Mesodermal cell (in vitro differentiated cells): Measurements from ENCODE around the gene MBTPS2. TPM values are rescaled to one million over a fixed set of nuclear protein-coding genes. Genes with fewer than 3 reads are reported as not detected.

ENCODE experiments used
- H3K27ac ChIP-seq: 2 replicates; pipeline ENCODE4 v1.7.0; 2013; ENCODE audit warnings: mild to moderate bottlenecking, low read depth, low read length, moderate library complexity; ENCODE audit not compliant: severe bottlenecking
- H3K36me3 ChIP-seq: 2 replicates; pipeline ENCODE4 v1.7.1; 2013; ENCODE audit warnings: mild to moderate bottlenecking, low read length, moderate library complexity; ENCODE audit not compliant: control insufficient read depth, insufficient read depth
- H3K4me1 ChIP-seq: one replicate; pipeline ENCODE4 v1.7.1; 2013; ENCODE audit warnings: mild to moderate bottlenecking, low read length; ENCODE audit not compliant: insufficient read depth, control insufficient read depth, poor library complexity, severe bottlenecking
- H3K4me3 ChIP-seq: 2 replicates; pipeline ENCODE4 v1.7.0; 2013; ENCODE audit warnings: low read length, control low read depth, mild to moderate bottlenecking; ENCODE audit not compliant: insufficient read depth, poor library complexity, severe bottlenecking; ENCODE audit errors: extremely low read depth
- H3K9me3 ChIP-seq: 2 replicates; pipeline ENCODE4 v1.7.1; 2013; ENCODE audit warnings: mild to moderate bottlenecking, low read length, moderate library complexity; ENCODE audit not compliant: control insufficient read depth
- WGBS, 2 experiments: methylation state at CpG; one replicate each; pipeline ENCODE4 v1.1.5; 2013; ENCODE audit warnings: missing lambda C conversion rate in 2 of 2; ENCODE audit not compliant: insufficient coverage in 2 of 2; 5-methylcytosine and 5-hydroxymethylcytosine counted together
- polyA plus RNA-seq, 2 experiments: library from polyadenylated mRNA; stranded (reverse); fragments of 50-300 nt; gene quantifications; one replicate each; pipeline ENCODE4 v1.2.3, GENCODE V29; 2013

The MBTPS2 gene
- 16.4 TPM for polyA plus RNA-seq (2013, experiment 1 of 2)
- polyA plus RNA-seq (2013, experiment 2 of 2) = 16.7 TPM

DNA sequence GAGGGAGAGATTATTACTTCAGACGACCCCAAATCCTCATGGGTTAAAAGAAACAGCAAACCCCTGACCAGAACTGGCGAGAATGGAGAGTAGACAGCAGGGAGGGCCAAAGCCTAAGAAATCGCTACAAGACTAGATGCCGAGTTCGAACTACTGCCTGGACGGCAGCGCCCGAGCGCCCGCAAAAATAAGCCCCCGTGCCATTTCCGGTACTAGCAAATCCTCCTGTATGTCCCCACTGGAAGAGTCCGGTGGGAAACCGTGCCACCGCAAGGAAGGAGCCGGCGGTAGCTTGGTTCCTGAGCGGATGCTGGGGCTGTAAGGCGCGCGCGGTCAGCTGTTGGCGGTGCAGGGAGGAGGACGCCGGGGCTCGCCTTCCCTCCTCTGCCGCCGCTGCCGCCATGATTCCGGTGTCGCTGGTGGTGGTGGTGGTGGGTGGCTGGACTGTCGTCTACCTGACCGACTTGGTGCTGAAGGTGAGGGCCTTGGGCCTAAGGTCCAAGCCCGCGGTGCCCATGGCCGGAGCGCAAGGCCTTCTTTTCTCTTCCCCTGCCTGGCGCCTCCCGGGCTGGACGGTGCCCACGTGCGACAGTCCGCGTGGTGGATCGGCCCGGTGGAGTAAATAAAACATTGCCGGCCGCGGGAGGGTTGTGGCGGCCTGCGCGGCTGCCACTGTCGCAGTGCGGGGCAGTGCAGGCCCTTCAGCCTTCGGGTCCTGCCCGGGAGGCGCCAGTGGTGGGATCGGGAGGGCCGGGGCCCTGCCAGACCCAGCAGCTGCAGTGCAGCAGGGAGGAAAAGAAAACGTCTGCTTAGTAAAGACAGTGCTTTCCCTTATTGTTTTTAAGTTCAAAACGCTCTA is at the start of gene MBTPS2:
TSS of gene MBTPS2 (plus strand) at position 284 of the 859 bp plus-strand sequence. CDS start at position 402, 118 bp downstream.
- peaks cover 8% of the 10 kb centered on the region for H3K36me3 ChIP-seq
- H3K9me3 ChIP-seq = no peaks in the 10 kb centered on the region
- H3K27ac ChIP-seq = peak within 1 kb of the TSS; percentile 45
- peak within 1 kb of the TSS; percentile 60 for H3K4me3 ChIP-seq
- 0% methylated on average over 4 to 18 of the region's 61 CpGs for WGBS, 2 experiments
- H3K4me1 ChIP-seq = no peaks in the 10 kb centered on the region

DNA sequence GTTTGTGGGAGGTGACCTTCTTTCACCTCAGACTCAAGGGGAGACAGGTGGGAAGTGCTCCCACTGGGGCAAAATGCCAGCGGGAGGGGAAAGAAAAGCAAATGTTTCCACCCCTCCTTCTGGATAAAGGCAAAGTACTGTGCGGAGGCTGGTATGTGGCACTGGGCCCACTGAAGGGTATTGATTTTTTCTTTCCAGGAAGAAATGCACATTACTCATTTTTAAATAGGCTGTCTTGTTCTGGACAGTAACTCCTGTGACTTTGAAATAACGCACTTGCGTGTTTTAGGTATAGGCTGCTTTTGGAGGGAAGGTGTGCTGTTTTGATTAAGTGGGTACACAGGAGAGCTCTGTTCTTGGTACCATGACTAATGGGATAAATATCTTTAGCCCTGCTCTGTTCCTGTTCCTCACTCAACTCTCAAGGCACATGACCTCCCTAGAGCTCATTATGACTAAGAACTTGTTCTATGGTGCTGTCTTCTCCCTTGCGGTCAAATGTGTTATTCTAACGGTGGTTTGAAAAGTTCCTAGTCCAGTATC is 40.7 kb upstream of the MBTPS2 start:
- WGBS, 2 experiments = no CpG with 5 or more reads among the region's 6 CpGs
- H3K27ac ChIP-seq = no peak overlapping the region

DNA sequence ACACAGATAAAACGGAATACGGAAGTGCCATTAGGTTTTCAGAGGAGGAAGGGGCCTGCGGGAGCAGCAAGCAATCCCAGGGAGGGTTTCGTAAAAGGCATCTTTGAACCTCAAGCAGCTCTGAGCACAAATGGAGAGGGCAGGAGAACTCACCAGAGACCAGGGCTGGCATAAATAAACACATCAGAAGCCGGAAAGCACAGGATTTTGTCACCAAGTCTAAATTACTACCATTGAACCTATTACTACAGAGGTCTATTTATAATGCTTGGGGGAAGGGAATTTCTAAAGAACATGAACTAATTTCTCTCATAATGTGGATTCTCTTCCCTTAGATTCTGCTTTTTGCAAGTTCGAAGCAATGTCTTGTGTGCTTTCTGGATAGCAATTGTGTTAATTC is 39.6 kb upstream of the MBTPS2 start:
- Histone ChIP-seq H3K4me3 (no peak overlapping the region), H3K27ac (no peak overlapping the region), H3K4me1 (peaks cover 4% of the 10 kb centered on the region), H3K36me3 (no peaks in the 10 kb centered on the region), H3K9me3 (no peaks in the 10 kb centered on the region)
- 92% methylated on average over 4 of the region's 6 CpGs; no CpG with 5 or more reads in 1 of the 2 experiments for WGBS, 2 experiments

More for the DNA sequence above, 40.7 kb upstream of the MBTPS2 start:
- H3K36me3 ChIP-seq = no peaks in the 10 kb centered on the region
- H3K4me3 ChIP-seq = no peak overlapping the region
- peaks cover 4% of the 10 kb centered on the region for H3K4me1 ChIP-seq
- no peaks in the 10 kb centered on the region for H3K9me3 ChIP-seq

DNA sequence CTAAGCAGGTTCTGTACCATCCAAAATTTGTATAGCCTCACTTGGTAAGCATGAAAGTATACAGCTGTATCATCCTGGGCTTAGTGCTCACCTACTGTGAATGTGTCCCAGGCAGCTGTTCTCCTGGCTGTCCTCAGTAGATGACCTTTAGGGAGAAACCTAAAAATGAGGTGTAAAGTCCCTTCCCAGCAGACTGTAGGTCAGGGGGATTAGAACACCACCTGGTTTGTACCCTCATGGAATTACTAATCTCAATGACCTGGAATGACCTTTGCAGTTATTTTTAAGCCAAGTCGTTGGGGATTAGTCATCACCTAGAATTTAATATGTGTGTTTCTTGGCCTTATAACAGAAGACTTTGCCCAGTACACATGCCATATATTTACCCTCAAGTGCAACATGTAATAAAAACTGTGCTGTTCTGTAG is 39.1 kb upstream of the MBTPS2 start:
- Histone ChIP-seq H3K4me3 (no peak overlapping the region), H3K27ac (no peak overlapping the region), H3K36me3 (no peaks in the 10 kb centered on the region), H3K9me3 (no peaks in the 10 kb centered on the region), H3K4me1 (peaks cover 4% of the 10 kb centered on the region)
- whole genome bisulfite sequencing, 2 experiments = no CpG with 5 or more reads among the region's 1 CpG

DNA sequence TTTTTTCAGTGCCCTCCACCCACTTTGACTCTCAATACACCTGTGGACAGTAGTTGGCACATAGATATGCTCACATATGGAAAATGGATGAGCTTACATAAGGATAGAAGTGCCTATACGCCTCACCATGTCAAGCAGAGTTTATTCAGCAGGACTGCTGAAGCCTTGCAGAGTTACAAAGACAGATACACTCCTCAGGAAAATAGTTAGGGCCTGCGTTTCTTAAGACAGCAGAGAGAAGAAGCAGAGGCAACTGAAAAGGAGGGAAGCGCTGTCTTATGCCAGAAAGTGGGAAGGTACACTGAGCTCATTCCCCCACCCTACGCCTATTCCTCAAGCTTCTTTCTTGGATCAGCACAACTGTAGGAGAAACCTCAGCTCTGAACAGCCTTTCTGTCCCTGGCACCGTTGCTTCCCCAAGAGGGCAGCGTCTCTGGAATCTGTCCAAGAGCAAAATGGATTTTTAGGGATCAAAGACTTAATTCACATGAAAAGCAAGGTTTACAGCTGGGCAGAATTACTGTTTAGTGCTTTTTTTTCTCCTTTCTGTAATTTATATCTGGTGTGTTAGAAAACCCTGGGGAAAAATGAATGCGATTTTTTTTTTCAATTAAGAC is 37.3 kb upstream of the MBTPS2 start:
- Histone ChIP-seq H3K36me3 (no peaks in the 10 kb centered on the region), H3K4me1 (peaks cover 4% of the 10 kb centered on the region), H3K9me3 (no peaks in the 10 kb centered on the region), H3K4me3 (no peak overlapping the region), H3K27ac (no peak overlapping the region)
- WGBS, 2 experiments = 94% methylated on average over 3 of the region's 7 CpGs; no CpG with 5 or more reads in 1 of the 2 experiments

DNA sequence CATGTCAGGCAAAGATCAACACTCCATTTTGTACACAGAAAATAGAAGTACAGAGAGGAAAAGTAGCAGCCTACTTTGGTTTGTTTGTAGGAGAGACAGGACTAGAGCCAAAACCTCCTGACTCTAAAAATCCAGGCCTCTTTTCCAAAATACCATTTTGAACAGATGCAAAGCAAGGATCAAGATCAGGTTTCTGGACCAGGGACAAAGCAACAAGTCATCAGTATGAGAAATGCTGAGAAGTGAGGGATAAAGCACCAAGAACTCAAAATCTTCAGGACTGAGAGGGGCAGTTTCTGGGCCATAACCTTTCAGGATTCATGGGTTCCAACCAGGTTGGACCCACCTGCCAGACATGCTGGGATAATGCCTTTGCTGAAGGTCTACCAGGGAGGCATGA is 36.6 kb upstream of the MBTPS2 start:
- no peak overlapping the region for H3K27ac ChIP-seq

DNA sequence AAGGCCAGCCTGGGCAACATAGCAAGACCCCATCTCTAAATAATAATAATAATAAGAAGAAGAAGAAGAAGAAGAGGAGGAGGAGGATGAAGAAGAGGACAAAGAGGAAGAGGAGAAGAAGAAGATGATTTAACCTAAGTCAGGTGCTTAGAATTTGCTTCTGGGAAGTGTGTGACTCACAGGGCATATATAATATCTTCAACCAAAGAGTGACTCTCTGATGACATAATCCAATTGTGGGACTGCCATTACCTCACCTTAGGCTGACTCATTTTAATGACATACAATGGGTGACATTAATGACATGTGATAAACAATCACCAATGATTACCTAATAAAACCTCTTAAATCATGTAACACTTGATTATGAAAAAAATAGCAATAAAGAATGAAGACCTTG is 32.7 kb upstream of the MBTPS2 start:
- Histone ChIP-seq H3K4me3 (no peak overlapping the region), H3K27ac (no peak overlapping the region), H3K4me1 (no peaks in the 10 kb centered on the region), H3K36me3 (no peaks in the 10 kb centered on the region), H3K9me3 (no peaks in the 10 kb centered on the region)

More for the DNA sequence above, 36.6 kb upstream of the MBTPS2 start:
- Histone ChIP-seq H3K4me3 (no peak overlapping the region), H3K9me3 (no peaks in the 10 kb centered on the region), H3K36me3 (no peaks in the 10 kb centered on the region), H3K4me1 (peaks cover 4% of the 10 kb centered on the region)

DNA sequence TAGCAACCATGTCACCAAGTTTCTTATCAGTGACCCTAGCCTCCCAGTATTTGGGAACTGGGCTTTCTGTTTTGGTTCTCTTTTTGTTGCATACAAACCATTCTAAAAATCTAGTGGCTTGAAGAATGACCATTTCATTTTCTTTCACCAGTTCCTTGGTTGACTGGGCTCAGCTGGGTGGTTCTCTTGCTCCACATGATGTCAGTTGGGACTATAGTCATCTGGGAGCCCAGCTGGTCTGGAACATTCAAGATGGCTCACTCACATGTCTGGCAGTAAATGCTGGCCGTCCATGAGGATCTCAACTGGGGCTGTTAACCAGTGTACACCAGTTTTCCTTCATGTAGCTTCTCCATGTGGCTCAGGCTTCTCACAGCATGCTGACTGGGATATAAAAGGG is 27.6 kb upstream of the MBTPS2 start:
- Histone ChIP-seq H3K36me3 (no peaks in the 10 kb centered on the region), H3K27ac (no peak overlapping the region), H3K4me1 (no peaks in the 10 kb centered on the region), H3K9me3 (no peaks in the 10 kb centered on the region), H3K4me3 (no peak overlapping the region)
- whole genome bisulfite sequencing, 2 experiments = no CpG with 5 or more reads among the region's 1 CpG

DNA sequence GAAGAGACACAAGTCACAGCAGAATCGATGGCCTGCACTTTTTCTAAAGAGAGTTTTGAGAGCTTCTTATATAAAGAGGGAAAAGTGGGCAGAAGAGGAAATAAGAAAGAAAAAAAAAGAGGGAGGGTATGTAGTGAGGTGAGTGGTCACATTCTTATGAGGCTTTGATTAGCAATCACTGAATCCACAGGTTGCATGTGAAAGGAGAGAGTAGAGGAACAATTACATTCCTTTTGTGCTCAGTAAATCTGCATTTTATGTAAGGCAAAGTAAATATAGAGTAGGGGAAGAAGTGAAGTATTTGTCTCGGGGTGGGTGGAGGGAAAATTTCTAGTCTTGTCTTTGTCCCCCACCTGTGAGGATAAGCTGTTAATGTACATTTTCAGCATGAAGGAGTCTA is 26.8 kb upstream of the MBTPS2 start:
- Histone ChIP-seq H3K36me3 (no peaks in the 10 kb centered on the region), H3K4me1 (no peaks in the 10 kb centered on the region), H3K27ac (no peak overlapping the region), H3K4me3 (no peak overlapping the region), H3K9me3 (no peaks in the 10 kb centered on the region)
- 82 to 86% methylated on average over 1 to 2 of the region's 2 CpGs for WGBS, 2 experiments

DNA sequence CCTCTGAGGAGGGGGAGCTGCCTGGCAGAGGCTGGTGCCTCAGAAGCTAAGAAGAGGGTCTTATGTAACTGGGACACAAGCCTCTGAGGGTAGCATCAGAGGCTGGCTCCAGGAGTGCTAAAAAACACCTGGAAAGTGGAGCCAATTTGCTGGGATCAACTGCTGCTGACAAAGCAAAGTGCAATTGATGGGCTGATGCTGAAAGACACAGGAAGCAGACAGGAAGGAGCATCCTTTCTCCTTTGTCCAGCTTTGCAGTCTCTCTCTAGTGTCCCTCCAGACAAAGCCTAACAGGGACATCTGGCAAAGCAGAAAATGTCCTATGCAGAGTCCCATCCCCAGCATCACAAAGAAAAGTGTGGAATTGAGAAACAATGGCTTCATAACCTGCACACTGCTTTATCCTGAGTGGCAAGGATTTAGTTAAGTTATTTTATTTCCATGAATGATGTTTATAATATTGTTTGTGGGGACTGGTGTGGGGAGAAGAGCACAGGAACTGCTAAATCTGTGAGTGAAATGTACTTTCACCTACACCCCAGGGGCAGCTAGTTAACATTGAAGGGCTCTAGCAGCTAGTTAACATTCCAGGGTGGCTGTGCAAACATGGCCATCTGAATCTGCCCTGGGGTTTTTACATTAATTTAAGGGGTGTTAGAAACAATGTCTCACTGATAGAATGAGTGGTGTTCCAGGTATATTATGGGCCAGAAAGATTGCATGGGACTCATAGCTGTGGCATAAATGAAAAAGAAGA is 25.6 kb upstream of the MBTPS2 start:
- Histone ChIP-seq H3K27ac (no peak overlapping the region), H3K4me1 (no peaks in the 10 kb centered on the region), H3K36me3 (no peaks in the 10 kb centered on the region), H3K9me3 (no peaks in the 10 kb centered on the region), H3K4me3 (no peak overlapping the region)
